ENCODE results near the gene NELFB. TPM values are rescaled to one million over a fixed set of nuclear protein-coding genes. Genes with fewer than 3 reads are reported as not detected.

Gene NELFB
- total and polyA plus RNA-seq, 4 donors = 30.4 to 56.2 (median 44.2) TPM

- ATAC-seq (ENCODE audit: insufficient read depth, low FRiP score) (no peak), DNase-seq (no peak)
- TF ChIP-seq CTCF (IDR thresholded peaks at IDR 0.05; ENCODE audit: control extremely low read depth, extremely low read depth) = no peak
- Histone ChIP-seq H3K27me3 (ENCODE audit: control insufficient read depth in 3 of 3, insufficient read depth in 3 of 3, low read length in 2 of 3) (peaks cover 0 to 6% (median 0%) of the 10 kb centered on the region in 3 donors), H3K9me3 (ENCODE audit: control insufficient read depth in 4 of 4, insufficient read depth in 3 of 4, low read length in 3 of 4) (peaks cover 0 to 3% (median 0%) of the 10 kb centered on the region in 4 donors), H3K36me3 (ENCODE audit: control insufficient read depth in 4 of 4, insufficient read depth in 4 of 4, low read length in 4 of 4) (no peaks in the 10 kb centered on the region), H3K27ac (ENCODE audit: low read depth in 1 of 2, low read length in 1 of 2) (no peak overlapping the region), H3K9ac (ENCODE audit: insufficient read depth in 1 of 2, low read length in 2 of 2) (no peak overlapping the region), H3K4me3 (no peak overlapping the region), H3K4me1 (ENCODE audit: control insufficient read depth in 5 of 5, insufficient read depth in 5 of 5, low read length in 5 of 5) (peaks cover 0 to 4% (median 0%) of the 10 kb centered on the region in 5 donors)
- 64 to 66% methylated on average over 24 to 31 of the region's 31 CpGs for WGBS, 2 donors
These were observed 25.0 kb upstream of the NELFB start for GRCh38 chr9:137229903-137230704.

GRCh38 chr9:137230705-137231371, 24.3 kb upstream of the NELFB start, which contains the start of gene SLC34A3:
Gene SLC34A3, plus strand, starts transcription at chr9:137230901. Its CDS starts 802 bp downstream, at chr9:137231703.
- 76 to 84% methylated on average over 14 of the region's 14 CpGs for WGBS, 2 donors
- DNase-seq = no peak
- H3K36me3 ChIP-seq (ENCODE audit: control insufficient read depth in 4 of 4, insufficient read depth in 4 of 4, low read length in 4 of 4) = no peaks in the 10 kb centered on the region
- no peak within 1 kb of the TSS for H3K9ac ChIP-seq (ENCODE audit: insufficient read depth in 1 of 2, low read length in 2 of 2)
- peaks cover 0 to 4% (median under 1%) of the 10 kb centered on the region in 5 donors for H3K4me1 ChIP-seq (ENCODE audit: control insufficient read depth in 5 of 5, insufficient read depth in 5 of 5, low read length in 5 of 5)
- H3K27ac ChIP-seq (ENCODE audit: low read depth in 1 of 2, low read length in 1 of 2) = no peak within 1 kb of the TSS
- no peak within 1 kb of the TSS for H3K4me3 ChIP-seq
- peaks cover 0 to 3% (median 0%) of the 10 kb centered on the region in 4 donors for H3K9me3 ChIP-seq (ENCODE audit: control insufficient read depth in 4 of 4, insufficient read depth in 3 of 4, low read length in 3 of 4)
- no peak for ATAC-seq (ENCODE audit: insufficient read depth, low FRiP score)
- H3K27me3 ChIP-seq (ENCODE audit: control insufficient read depth in 3 of 3, insufficient read depth in 3 of 3, low read length in 2 of 3) = peaks cover 0 to 6% (median 0%) of the 10 kb centered on the region in 3 donors
- no peak for TF ChIP-seq CTCF (IDR thresholded peaks at IDR 0.05; ENCODE audit: control extremely low read depth, extremely low read depth)

GRCh38 chr9:137231372-137232039, 23.6 kb upstream of the NELFB start:
- ATAC-seq (ENCODE audit: insufficient read depth, low FRiP score) (no peak), DNase-seq (no peak)
- Histone ChIP-seq H3K9ac (ENCODE audit: insufficient read depth in 1 of 2, low read length in 2 of 2) (no peak overlapping the region), H3K4me3 (no peak overlapping the region), H3K27me3 (ENCODE audit: control insufficient read depth in 3 of 3, insufficient read depth in 3 of 3, low read length in 2 of 3) (peaks cover 0 to 6% (median 0%) of the 10 kb centered on the region in 3 donors), H3K4me1 (ENCODE audit: control insufficient read depth in 5 of 5, insufficient read depth in 5 of 5, low read length in 5 of 5) (peaks cover 0 to 7% (median 6%) of the 10 kb centered on the region in 5 donors), H3K27ac (ENCODE audit: low read depth in 1 of 2, low read length in 1 of 2) (no peak overlapping the region), H3K36me3 (ENCODE audit: control insufficient read depth in 4 of 4, insufficient read depth in 4 of 4, low read length in 4 of 4) (no peaks in the 10 kb centered on the region), H3K9me3 (ENCODE audit: control insufficient read depth in 4 of 4, insufficient read depth in 3 of 4, low read length in 3 of 4) (peaks cover 0 to 3% (median 0%) of the 10 kb centered on the region in 4 donors)
- TF ChIP-seq CTCF (IDR thresholded peaks at IDR 0.05; ENCODE audit: control extremely low read depth, extremely low read depth) = no peak
- 87 to 88% methylated on average over 23 of the region's 23 CpGs for WGBS, 2 donors
